OCI-LY1 (cell line): Measurements from ENCODE around the gene LNP1.

Experiments
- H2AFZ ChIP-seq: fragments of 200-600 bp; sonication (generic), shearing (Covaris generic); 2 replicates; pipeline ENCODE4 v1.6.0; 2014; ENCODE audit warnings: antibody characterized with exemption, mild to moderate bottlenecking, low read length
- H3F3A ChIP-seq: fragments of 200-600 bp; sonication (generic), shearing (Covaris generic); 2 replicates; pipeline ENCODE4 v1.6.0; 2014; ENCODE audit warnings: mild to moderate bottlenecking, antibody characterized with exemption, low read length, moderate library complexity; ENCODE audit not compliant: insufficient read depth
- H3K27ac ChIP-seq: fragments of 200-600 bp; sonication (generic); 2 replicates; pipeline ENCODE4 v1.5.1; 2014; ENCODE audit warnings: low read length, mixed run types, mild to moderate bottlenecking, low read depth; ENCODE audit not compliant: poor library complexity, severe bottlenecking
- H3K27me3 ChIP-seq: fragments of 200-600 bp; sonication (generic); 2 replicates; pipeline ENCODE4 v1.6.0; 2014; ENCODE audit warnings: antibody characterized with exemption, mild to moderate bottlenecking, low read length, moderate library complexity; ENCODE audit not compliant: insufficient read depth
- H3K36me3 ChIP-seq: fragments of 200-600 bp; sonication (generic); 2 replicates; pipeline ENCODE4 v1.6.1; 2014; ENCODE audit warnings: mild to moderate bottlenecking, antibody characterized with exemption, low read length, moderate library complexity, mixed read lengths; ENCODE audit not compliant: insufficient read depth
- H3K4me1 ChIP-seq: fragments of 200-600 bp; sonication (generic); 2 replicates; pipeline ENCODE4 v1.5.1; 2014; ENCODE audit warnings: mild to moderate bottlenecking, low read length, moderate library complexity; ENCODE audit not compliant: insufficient read depth, severe bottlenecking
- H3K4me2 ChIP-seq: fragments of 200-600 bp; sonication (generic), shearing (Covaris generic); 2 replicates; pipeline ENCODE4 v1.6.1; 2014; ENCODE audit warnings: low read length
- H3K4me3 ChIP-seq: fragments of 200-600 bp; sonication (generic); 2 replicates; pipeline ENCODE4 v1.5.1; 2014; ENCODE audit warnings: low read length, low read depth, mild to moderate bottlenecking, mixed read lengths; ENCODE audit not compliant: poor library complexity, severe bottlenecking
- H3K79me2 ChIP-seq: fragments of 200-600 bp; shearing (Covaris generic); 2 replicates; pipeline ENCODE4 v1.6.1; 2016; ENCODE audit warnings: mixed run types, low read length, mixed read lengths; ENCODE audit not compliant: insufficient read depth
- H3K9ac ChIP-seq: fragments of 200-600 bp; sonication (generic), shearing (Covaris generic); 2 replicates; pipeline ENCODE4 v1.6.1; 2014; ENCODE audit warnings: mild to moderate bottlenecking, low read length, mixed read lengths
- H3K9me2 ChIP-seq: fragments of 200-600 bp; sonication (generic), shearing (Covaris generic); 2 replicates; pipeline ENCODE4 v1.6.1; 2014; ENCODE audit warnings: low read depth, mild to moderate bottlenecking, low read length, mixed read lengths
- H3K9me3 ChIP-seq: fragments of 200-600 bp; shearing (Covaris generic); 2 replicates; pipeline ENCODE4 v1.6.1; 2014; ENCODE audit warnings: low read length, mixed read lengths
- H4K20me1 ChIP-seq: fragments of 200-600 bp; sonication (generic), shearing (Covaris generic); 2 replicates; pipeline ENCODE4 v1.6.0; 2016; ENCODE audit warnings: mild to moderate bottlenecking, low read length; ENCODE audit not compliant: insufficient read depth
- EZH2 ChIP-seq: fragments of 200-600 bp; sonication (generic), shearing (Covaris generic); IDR thresholded peaks from 2 replicates; pipeline ENCODE4 v1.8.0; 2017; ENCODE audit warnings: borderline replicate concordance, mixed run types, mild to moderate bottlenecking, antibody characterized with exemption, low read length, moderate library complexity, mixed read lengths
- TF ChIP-seq, protein P1 (sequence below): fragments of 200-600 bp; sonication (generic), shearing (Covaris generic); IDR thresholded peaks from 2 replicates; pipeline ENCODE4 v1.5.1; 2017; ENCODE audit warnings: mild to moderate bottlenecking, antibody characterized with exemption, low read length, moderate library complexity, mixed read lengths

Gene LNP1

DNA sequence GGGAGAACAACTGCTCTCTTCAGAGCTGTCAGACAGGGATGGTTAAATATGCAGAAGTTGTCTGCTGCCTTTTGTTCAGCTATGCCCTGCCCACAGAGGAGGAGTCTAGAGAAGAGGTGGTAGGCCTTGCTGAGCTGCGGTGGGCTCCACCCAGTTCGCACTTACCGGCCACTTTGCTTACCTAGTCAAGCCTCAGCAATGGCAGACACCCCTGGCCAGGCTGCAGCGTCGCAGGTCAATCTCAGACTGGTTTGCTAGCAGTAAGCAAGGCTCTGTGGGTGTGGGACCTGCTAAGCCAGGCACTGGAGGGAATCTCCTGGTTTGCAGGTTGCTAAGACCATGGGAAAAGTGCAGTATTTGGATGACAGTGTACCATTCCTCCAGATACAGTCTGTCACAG is 78.7 kb downstream of the LNP1 start:
- TF ChIP-seq, protein P1, sequence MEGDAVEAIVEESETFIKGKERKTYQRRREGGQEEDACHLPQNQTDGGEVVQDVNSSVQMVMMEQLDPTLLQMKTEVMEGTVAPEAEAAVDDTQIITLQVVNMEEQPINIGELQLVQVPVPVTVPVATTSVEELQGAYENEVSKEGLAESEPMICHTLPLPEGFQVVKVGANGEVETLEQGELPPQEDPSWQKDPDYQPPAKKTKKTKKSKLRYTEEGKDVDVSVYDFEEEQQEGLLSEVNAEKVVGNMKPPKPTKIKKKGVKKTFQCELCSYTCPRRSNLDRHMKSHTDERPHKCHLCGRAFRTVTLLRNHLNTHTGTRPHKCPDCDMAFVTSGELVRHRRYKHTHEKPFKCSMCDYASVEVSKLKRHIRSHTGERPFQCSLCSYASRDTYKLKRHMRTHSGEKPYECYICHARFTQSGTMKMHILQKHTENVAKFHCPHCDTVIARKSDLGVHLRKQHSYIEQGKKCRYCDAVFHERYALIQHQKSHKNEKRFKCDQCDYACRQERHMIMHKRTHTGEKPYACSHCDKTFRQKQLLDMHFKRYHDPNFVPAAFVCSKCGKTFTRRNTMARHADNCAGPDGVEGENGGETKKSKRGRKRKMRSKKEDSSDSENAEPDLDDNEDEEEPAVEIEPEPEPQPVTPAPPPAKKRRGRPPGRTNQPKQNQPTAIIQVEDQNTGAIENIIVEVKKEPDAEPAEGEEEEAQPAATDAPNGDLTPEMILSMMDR: no peak
- TF ChIP-seq EZH2: no peak
- no peaks in the 10 kb centered on the region for H3K4me1 ChIP-seq
- H3F3A ChIP-seq: no peaks in the 10 kb centered on the region
- H2AFZ ChIP-seq: no peak overlapping the region
- H3K36me3 ChIP-seq: no peaks in the 10 kb centered on the region
- no peaks in the 10 kb centered on the region for H4K20me1 ChIP-seq
- no peak overlapping the region for H3K27ac ChIP-seq
- H3K4me3 ChIP-seq: no peak overlapping the region
- H3K27me3 ChIP-seq: no peaks in the 10 kb centered on the region
- H3K9me2 ChIP-seq: no peaks in the 10 kb centered on the region
- no peak overlapping the region for H3K4me2 ChIP-seq
- no peaks in the 10 kb centered on the region for H3K9me3 ChIP-seq
- no peak overlapping the region for H3K9ac ChIP-seq
- H3K79me2 ChIP-seq: no peaks in the 10 kb centered on the region

DNA sequence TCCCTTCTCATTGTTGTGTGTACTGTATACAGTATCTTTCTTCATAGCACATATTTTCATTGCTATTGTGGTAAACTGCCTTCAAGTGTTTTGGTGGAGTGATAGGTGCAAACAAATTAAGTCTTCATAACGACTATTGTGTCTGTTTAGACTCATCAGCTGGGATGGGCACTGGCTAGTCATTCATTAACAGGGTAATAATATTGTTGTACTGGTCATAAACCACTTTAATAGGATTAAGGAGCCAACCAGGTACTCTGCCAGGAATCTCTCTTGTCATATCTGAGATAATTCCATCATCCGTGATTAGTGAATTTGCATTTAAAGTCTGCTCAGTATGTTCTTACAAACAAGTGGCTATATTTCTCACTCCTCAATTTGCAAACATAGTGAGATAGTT is 80.8 kb downstream of the LNP1 start:
- H3K27me3 ChIP-seq: no peaks in the 10 kb centered on the region
- H3F3A ChIP-seq: no peaks in the 10 kb centered on the region
- H3K9me3 ChIP-seq: no peaks in the 10 kb centered on the region
- no peaks in the 10 kb centered on the region for H3K4me1 ChIP-seq
- no peaks in the 10 kb centered on the region for H3K9me2 ChIP-seq
- no peak overlapping the region for H3K4me2 ChIP-seq
- H3K36me3 ChIP-seq: no peaks in the 10 kb centered on the region
- H3K27ac ChIP-seq: no peak overlapping the region
- TF ChIP-seq, protein P1: no peak
- no peak for TF ChIP-seq EZH2
- no peak overlapping the region for H2AFZ ChIP-seq
- no peak overlapping the region for H3K4me3 ChIP-seq
- no peaks in the 10 kb centered on the region for H4K20me1 ChIP-seq
- H3K9ac ChIP-seq: no peak overlapping the region
- no peaks in the 10 kb centered on the region for H3K79me2 ChIP-seq

DNA sequence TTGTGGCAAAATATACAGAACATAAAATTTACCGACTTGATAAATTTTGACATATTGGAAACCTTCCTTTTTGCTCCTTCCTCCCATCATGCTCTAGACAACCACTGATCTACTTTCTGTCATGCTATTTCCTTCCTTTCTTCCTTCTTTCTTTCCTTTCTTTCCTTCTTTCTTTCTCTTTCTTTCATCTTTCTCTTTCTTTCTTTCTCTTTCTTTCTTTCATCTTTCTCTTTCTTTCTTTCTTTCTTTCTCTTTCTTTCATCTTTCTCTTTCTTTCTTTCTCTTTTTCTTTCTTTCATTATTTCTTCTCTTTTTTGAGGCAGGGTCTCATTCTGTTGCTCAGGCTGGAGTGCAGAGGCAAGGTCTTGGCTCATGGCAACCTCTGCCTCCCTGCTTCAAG is 82.2 kb downstream of the LNP1 start:
- TF ChIP-seq, protein P1: no peak
- TF ChIP-seq EZH2: no peak

More for the DNA sequence above, 82.2 kb downstream of the LNP1 start:
- no peaks in the 10 kb centered on the region for H3K36me3 ChIP-seq
- H3K27ac ChIP-seq: no peak overlapping the region
- H3K9me3 ChIP-seq: no peaks in the 10 kb centered on the region
- H3K4me3 ChIP-seq: no peak overlapping the region
- no peaks in the 10 kb centered on the region for H3K9me2 ChIP-seq
- H3F3A ChIP-seq: no peaks in the 10 kb centered on the region
- H3K27me3 ChIP-seq: no peaks in the 10 kb centered on the region
- H2AFZ ChIP-seq: no peak overlapping the region
- no peaks in the 10 kb centered on the region for H3K4me1 ChIP-seq
- no peak overlapping the region for H3K9ac ChIP-seq
- no peak overlapping the region for H3K4me2 ChIP-seq
- no peaks in the 10 kb centered on the region for H4K20me1 ChIP-seq
- no peaks in the 10 kb centered on the region for H3K79me2 ChIP-seq
